EL (cell line): Measurements from ENCODE around the gene ANXA1.
"Not testable (repeated sequence)": the region's sequence is repeated elsewhere in the genome, so short reads cannot be mapped to it uniquely, and the experiment has no call there.

Source experiments
- DNase-seq: peaks from one replicate; pipeline ENCODE4 v3.0.0-alpha.2; 2016

ANXA1 gene

DNA sequence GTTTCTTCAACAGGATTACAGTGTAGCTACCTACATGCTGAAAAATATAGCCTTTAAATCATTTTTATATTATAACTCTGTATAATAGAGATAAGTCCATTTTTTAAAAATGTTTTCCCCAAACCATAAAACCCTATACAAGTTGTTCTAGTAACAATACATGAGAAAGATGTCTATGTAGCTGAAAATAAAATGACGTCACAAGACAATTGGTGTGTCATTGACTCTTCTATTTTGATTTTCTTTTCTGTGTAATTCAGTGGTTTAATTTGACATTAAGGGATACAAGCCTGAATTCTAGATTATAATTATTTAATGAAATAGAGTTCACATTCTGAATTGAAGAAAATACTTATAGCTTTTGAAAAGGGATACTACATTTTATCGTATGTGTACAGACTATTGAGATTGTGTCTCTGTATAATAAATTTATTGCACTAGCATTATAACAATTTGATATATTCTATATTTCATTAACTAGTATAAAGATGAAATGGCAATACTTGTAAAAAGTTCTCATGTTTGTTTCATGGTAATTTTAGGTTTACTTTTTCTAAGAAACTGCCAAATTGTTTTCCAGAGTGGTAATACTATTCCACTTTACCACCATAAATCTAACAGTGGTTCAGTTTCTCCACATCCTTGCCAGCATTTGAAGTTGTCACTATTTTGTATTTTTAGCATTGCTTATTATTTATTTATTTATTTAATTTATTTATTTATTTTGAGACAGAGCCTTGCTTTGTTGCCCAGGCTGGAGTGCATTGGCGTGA is 18.7 kb downstream of the ANXA1 start:
- DNase-seq: no peak

DNA sequence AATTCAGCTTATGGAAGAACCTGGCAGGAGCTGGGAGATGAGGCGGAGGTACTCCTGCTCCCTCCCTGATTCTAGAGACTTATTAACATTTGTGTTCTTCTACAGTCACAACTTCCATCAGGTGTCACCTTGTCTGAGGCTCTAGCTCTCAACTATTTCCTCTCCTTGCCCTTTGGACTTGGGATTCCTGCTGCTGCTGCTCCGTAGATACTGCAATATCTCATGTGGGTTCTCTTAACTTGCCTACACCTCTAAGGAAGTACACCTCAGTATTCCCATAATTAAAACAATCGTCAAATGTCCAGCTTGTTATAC is 21.2 kb downstream of the ANXA1 start:
- no peak for DNase-seq

DNA sequence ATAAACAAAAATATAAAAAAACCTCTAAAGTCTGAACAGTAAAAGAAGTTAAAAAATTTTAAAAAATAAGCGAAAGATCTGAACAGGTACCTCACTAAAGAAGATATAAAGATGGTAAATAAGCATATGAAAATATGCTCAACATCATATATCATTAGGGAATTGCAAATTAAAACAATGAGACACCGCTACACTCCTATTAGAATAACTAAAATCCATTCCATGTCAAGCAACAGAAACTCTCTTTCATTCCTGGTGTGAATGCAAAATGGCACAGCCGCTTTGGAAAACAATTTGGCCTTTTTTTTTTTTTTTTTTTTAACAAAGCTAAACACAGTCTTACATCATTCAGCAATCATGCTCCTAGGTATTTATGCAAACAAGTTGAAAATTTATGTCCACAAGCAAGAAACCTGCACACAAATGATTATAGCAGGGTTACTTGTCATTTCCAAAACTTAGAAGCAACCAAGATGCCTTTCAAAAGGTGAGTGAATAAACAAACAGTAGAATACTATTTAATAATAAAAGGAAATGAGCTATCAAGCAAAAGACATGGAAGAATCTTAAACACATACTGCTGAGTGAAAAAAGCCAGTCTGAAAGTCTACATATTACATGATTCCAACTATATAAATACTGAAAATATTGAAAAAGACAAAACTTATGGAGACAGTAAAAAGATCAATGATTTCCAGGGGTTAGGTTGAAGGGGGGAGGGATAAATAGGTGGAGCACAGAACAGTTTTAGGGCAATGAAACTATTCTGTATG is 22.1 kb downstream of the ANXA1 start:
- DNase-seq: no peak

DNA sequence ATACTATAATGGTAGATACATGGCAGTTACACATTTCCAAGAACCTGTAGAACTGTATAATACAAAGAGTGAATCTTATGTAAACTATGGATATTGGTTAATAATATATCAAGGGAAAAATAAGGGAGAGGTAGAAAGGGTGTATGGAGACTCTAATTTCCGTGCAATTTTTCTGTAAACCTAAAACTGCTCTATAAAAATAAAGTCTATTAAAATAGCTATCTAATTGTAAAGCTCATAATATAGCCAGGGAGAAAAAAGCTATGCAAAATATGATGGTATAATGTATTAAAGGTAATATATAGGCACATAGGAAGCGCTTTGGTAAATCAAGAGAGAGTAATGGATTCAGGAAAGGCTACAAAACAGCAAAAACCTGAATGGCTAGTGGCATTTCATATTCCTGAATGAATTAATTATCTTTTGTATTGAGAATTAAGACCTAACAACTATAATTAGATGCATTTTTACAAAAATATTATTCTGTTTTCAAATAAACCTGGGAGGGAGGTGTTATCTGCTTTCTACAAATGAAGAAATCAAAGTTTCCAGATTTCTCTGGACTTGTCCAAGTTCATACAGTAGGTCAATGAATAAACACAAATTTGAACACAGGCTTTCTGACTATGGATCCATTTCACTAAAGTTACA is 22.8 kb downstream of the ANXA1 start:
- DNase-seq: no peak

DNA sequence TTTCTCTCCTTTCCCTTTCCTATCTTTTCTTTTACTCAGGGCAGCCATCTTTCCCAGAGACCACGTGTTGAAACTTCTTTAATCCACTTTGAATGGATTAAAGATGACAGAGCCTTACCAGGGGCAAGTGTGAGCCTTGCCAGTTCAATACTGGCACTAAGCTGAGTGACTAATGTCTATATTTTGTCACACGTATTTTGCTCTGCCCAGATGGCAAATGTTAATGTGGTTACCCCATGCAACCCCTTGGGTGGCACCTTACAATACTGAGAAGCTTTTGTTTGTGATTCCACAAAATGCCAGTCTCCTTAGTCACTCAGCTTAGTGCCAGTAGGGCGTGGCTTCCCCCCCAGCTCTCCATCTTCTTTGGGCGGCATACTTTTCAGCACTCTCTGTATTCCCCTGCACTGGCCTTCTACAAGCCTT is 24.8 kb downstream of the ANXA1 start:
- DNase-seq: peak; percentile 72

DNA sequence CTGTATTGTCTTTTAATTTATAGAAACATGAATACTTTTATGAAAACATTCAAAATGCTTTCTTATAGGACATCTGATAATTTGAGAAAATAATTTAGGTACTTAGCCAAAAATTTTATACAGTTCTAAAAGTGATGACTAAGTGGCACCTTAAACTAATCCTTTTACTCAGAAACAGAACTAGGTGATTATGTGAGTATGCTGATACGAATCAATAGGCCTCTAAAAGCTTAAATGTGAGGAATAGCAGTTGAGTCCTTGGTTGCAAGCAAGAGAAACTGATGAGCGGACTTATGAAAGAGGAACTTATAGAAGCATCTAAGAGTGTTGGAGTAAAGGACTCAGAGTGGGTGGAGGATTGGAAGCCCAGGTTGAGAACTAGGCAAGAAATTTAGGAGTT is 26.4 kb downstream of the ANXA1 start:
- DNase-seq: no peak

DNA sequence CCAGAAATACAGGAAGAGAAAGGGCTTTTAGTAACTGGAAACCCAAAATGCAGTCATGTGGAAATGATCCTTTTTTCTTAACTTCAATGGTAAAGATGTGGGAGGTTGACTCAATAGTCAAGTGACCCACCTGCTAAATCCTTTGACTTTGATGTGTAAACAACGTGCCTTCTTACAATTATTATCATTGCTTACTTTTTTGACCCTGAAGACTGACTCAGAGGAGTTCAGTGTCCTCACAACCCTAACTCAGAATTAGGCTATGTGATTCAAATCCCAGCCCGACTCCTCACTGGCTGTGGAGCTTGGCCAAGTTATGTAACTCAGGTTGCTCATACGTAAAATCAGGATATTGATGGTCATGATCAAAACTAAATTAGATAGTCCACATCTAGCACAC is 27.9 kb downstream of the ANXA1 start:
- no peak for DNase-seq

DNA sequence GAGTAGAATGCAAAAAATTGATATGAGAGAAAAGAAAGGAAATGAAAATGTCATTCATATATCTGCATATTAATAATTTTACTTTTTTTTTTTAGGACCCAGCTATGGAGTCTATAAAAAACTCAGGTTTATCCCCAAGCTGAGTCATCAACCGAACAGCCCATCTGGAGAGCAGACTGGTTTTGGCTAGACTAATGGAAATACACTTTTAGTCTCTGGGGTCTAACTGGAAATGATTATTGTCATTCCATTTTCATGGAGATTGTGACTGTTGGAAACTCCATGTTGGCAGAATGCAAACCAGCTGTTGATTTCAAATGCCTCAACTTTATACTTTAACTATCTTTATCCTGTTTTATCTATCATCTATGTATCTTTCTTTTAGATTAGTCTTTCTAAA is 28.7 kb downstream of the ANXA1 start:
- DNase-seq: peak; percentile 56

DNA sequence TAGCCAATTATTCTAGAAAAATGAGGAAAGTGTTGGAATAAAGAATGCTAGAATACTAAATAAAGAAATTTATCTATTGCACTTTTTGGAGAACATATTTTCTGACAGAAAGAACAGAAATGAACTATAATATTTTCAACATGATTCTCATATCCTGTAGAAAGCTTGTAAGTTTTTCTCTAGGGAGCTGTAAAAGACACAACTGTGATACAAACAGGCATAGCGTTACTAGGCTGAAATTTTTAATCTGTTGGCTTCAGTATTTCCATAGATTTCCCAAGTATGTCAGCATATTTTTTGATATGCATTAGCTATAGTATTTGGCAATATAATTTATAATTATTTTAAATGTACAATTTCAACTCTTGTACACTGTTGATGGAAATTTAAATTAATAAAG is 31.3 kb downstream of the ANXA1 start:
- DNase-seq: no peak

DNA sequence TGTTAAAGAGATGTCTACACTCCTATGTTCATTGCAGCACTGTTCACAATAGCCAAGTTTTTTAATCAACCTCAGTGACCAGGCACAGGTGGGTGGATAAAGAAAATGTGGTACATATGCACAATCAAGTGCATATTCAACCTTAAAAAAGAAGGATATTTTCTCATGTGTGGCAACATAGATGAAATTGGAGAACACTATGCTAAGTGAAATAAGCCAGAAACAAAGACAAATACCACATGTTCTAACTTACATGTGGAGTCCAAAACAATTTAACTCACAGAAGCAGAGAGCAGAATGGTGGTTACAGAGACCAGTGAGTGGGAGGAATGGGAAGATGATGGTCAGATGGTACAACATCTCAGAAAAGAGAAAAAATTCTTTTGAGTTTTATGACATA is 31.8 kb downstream of the ANXA1 start:
- DNase-seq: no peak

DNA sequence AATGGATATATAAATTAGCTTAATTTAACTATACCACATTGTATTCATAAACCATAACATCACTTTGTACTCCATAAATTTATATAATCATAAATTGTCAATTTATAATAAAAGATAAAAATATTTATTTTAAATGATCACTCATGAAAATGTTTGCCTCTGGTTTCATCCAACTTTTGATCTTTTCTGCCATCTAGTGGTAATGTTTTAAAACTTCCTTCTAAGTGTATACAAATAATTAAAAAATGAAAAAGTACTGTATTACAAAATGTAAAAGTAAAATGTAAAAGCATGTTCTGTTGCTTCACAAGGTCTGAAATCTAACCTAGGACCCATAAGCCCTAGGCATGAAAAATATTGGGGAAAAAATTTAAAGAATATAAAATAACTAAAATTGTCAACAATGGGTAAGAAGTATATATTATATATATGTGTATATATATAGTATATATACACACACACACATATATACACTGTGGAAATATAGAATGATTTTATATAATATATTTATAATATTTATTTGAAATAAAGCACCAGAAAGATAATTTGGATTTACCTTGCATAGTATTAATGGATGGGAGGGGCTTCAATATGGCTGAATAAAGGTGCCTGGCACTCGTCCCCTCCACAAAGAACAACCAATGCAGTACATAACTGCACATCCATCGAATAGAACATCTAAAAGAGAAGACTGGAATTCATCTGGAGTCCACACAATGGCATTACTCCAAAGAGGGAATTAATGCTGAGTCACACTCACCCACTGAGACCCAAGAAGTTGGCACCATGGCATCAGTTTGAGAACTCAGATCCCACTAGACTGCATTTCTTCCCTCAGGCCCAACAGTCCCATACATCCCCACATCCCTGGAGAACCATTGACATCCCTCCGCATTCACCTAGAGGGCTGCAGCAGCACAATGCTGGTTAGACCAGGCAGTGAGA is 32.5 kb downstream of the ANXA1 start:
- DNase-seq: peak; percentile 41

DNA sequence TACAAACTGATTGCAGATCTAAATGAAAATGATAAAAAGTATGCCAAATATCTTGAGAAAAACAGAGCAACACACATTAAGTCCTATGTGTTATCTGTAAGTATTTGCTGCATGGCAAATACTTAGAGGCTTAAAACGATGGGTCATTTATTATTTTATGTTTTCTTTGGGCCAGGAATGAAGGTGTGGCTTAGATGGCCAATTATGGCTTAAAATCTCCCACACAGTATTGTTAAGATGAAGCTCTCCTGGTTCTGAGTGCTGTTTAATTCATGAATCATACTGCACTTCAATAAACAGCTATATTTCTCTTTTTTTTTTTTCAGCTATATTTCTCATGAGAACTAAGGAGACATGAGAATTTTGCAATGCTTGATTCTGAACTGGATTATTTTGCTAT is 39.4 kb downstream of the ANXA1 start:
- not testable (repeated sequence) for DNase-seq

DNA sequence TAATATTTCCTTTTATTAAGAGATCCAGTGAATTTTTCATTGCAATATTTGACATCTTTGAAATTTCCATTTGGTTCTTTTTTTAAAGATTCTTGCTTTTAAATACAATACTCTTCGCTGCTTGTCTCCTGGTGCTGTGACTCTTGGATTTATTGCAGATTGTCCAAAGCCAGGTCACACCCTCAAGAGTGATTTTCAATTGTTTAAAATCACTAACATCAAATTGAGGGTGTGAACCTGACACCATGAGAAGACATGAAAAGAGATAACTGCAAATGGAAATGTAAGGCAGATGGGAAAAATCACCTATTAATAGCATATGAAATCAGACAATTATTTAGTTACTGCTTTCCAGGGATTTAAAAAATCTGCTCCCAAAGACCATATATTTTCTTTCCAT is 42.6 kb downstream of the ANXA1 start:
- no peak for DNase-seq

DNA sequence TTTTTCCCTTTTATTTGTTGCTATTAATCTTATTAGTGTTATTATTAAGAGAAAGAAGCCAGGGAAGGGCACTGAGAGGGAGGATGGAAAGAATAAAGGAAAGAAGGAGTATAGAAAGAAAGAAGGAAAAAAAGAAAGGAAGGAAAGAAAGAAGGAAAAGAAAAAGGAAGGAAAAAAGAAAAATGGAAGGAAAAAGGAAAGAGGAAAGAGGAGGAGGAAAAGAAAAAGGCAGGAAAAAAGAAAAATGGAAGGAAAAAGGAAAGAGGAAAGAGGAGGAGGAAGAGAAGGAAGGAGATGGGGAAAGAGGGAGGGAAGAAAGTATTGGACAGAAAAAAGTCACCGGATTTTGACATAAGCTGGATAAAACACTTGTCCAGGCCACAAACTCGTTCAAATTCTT is 47.8 kb downstream of the ANXA1 start:
- DNase-seq: no peak

DNA sequence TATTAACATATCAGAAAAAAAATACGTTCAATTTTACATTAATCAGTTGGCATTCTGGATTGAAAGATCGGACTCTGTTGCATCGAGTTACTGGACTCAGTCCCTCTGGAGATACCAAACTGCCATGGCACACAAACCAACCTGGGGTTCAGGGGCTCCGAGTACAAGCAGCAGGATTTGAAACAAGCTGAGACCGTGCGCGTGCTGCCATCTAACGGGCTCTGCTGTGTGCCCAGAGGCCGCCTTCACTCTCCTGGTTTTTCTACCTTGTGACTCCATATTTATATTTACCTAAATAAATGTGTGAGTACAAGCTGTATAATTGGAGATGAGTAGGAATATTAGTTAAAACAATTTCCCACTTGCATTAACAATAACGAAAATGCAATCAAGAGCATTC is 48.2 kb downstream of the ANXA1 start:
- no peak for DNase-seq

DNA sequence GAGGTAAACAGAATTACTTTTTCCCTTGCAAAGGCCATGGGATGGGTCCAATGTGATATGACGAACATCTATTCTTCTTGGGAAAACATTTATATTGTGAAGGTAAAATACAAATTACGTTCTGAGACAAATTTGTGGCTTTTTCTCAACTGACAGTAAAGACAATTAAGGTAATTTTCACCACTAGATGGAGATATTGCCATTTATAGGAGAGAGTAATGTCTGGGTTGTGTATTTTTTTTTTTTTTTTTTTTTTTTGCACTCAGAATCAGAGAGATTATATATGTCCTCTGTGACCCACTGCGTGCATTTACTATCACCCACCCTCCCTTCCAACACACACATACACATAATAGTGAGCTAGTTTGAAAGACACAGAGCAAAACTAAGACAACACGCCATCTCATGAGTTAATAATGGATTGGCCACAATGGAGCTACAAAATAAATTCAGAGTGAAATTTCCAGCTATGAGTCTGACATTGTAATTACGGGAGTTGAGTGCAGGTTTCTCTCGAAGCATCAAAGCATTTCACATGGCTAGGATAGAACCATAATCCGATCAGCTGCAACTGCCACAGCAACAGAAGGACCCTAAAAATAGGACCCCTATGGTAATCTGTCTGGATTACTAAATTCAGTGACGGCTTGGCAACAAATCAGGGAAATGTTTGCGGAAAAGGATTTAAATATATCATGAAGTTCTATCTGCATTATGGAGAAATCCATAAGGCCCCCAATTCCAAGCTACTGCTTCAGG is 49.2 kb downstream of the ANXA1 start:
- peak; percentile 20 for DNase-seq

DNA sequence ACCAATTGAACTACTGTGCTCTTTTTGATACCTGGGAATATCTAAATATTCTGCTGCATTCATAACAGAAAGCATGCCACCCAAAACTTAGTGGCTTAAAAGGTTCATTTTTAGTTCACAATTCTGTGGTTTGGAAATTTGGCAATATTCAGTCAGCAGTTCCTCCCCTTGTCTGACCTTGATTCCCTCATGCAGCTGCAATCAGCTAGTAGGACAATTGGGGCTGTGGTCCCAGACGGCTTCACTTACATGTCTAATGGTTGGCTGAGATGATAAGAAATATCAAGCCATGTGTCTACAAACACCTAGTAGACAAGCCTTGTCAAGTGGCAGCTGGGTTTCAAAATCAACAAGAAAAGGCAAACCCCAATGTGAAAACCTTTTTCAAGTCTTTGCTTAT is 51.3 kb downstream of the ANXA1 start:
- no peak for DNase-seq

DNA sequence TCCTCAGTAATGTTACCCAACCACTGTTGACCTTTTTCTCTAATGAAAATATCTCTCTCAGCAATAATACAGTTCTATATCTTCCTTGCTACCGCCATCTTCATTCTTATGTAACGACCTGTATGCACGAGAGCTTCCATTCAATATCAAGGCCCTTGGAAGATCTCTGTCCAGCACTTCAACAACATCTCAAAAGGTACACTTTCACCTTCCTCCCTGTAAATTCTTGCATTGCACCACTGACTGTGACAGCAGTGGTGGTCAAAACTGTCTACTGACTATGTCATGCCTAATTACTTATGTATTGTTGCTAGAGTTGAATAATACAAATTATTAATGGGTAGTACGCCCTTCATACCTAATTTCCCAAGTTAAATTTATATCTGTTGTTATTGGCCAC is 53.3 kb downstream of the ANXA1 start:
- DNase-seq: no peak

DNA sequence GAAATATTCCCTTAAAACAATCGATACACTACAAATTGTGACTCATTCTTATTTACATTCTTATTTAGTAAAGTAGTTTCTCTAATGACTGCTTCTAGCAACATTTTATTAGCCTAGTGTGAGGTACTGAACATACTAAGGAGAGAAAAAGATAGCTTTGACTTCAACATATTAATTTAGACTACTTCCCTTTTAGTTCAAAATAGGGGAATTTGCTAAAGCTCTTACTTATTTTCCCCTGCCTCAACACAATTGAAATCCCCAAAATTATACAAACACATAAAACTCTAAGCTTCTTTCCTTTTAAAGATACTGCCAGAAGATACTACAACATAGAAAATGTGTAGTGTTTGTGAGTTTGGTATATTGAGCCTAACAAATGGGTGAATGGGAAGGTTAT is 55.2 kb downstream of the ANXA1 start:
- DNase-seq: no peak

DNA sequence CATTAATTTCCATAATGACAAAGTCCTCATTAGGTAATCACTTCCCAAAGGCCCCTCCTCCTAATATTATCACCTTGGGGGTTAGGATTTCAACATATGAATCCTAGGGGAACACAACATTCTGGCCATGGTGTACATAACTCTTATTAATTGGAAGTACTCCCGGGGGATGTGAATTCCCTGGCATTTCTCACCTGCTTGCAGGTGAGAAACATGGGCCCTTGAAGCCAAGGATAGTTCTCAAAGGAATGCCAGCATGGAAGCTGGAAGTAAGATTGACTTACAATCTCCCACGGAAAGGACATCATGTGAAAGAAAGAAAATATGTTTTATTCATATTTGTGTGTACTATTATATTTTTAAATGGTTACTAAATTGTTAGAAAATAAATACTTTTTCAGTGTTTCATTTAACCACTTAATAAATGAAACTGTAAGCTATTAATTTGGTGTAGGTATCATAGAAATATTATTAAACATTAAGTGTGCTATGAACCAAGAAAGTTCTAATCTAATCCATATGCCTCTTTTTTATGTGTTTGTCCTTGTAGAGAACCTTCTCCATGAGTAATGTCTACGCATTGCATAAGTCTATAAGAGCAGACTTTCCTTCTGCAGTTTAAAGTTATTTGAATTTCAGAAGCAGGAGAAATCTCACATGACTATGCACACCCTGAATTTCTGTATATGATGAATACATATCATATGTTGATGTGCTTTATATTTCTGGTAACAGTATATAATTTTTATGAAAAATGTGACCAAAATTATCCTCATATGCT is 59.4 kb downstream of the ANXA1 start:
- no peak for DNase-seq

DNA sequence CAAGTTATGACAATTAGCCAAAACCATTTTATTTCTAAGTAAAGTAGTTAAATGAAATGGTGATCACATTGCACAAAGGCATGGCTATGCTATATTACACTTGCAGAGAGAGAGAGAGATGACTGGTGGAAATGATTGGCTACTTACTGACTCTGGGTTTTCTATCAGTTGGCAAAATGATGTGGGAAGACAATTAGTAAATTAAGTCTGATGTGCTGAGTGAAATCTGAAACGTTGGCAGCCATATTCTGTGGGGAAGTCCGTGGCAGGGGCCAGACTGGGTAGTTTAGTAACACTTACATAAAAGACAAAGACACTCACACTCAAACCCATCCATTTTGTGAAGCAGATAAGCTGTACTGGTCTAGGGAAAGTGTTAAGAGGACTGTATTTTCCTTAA is 61.6 kb downstream of the ANXA1 start:
- DNase-seq: no peak
